MM.1S (cell line): ENCODE data around the gene ALDH3B1.

Experiments
- DNase-seq: peaks from one replicate; pipeline ENCODE4 v3.0.0-alpha.2; 2015
- H2AFZ ChIP-seq: fragments of 300-600 bp; sonication (generic); 2 replicates; pipeline ENCODE4 v1.6.0; 2016; ENCODE audit warnings: antibody characterized with exemption, low read length
- H3F3A ChIP-seq: fragments of 300-600 bp; sonication (generic); 2 replicates; pipeline ENCODE4 v1.6.1; 2016; ENCODE audit warnings: mild to moderate bottlenecking, antibody characterized with exemption, low read length, moderate library complexity, mixed read lengths; ENCODE audit not compliant: insufficient read depth
- H3K27ac ChIP-seq: fragments of 300-600 bp; sonication (generic); 2 replicates; pipeline ENCODE4 v1.5.1; 2016; ENCODE audit warnings: mild to moderate bottlenecking, low read length
- H3K27me3 ChIP-seq: fragments of 300-600 bp; sonication (generic); replicated peaks from 2 replicates; pipeline ENCODE4 v1.6.0; 2016; ENCODE audit warnings: low read length; ENCODE audit not compliant: insufficient read depth
- H3K36me3 ChIP-seq: fragments of 300-600 bp; sonication (generic); replicated peaks from 2 replicates; pipeline ENCODE4 v1.6.1; 2016; ENCODE audit warnings: mild to moderate bottlenecking, low read length, mixed read lengths; ENCODE audit not compliant: insufficient read depth
- H3K4me1 ChIP-seq: fragments of 300-600 bp; sonication (generic); 2 replicates; pipeline ENCODE4 v1.6.1; 2016; ENCODE audit warnings: low read length, mixed read lengths
- H3K4me2 ChIP-seq: fragments of 300-600 bp; sonication (generic); 2 replicates; pipeline ENCODE4 v1.6.0; 2016; ENCODE audit warnings: low read depth, low read length
- H3K4me3 ChIP-seq: fragments of 300-600 bp; sonication (generic); 2 replicates; pipeline ENCODE4 v1.5.1; 2016; ENCODE audit warnings: low read length, mixed read lengths
- H3K79me2 ChIP-seq: fragments of 300-600 bp; sonication (generic); 2 replicates; pipeline ENCODE4 v1.6.1; 2016; ENCODE audit warnings: mixed run types, low read length, mixed read lengths
- H3K9ac ChIP-seq: fragments of 300-600 bp; sonication (generic); 2 replicates; pipeline ENCODE4 v1.6.1; 2016; ENCODE audit warnings: low read length, mixed read lengths
- H3K9me2 ChIP-seq: fragments of 300-600 bp; sonication (generic); replicated peaks from 2 replicates; pipeline ENCODE4 v1.6.1; 2016; ENCODE audit warnings: mild to moderate bottlenecking, low read length, mixed read lengths; ENCODE audit not compliant: insufficient read depth
- H3K9me3 ChIP-seq: fragments of 300-600 bp; sonication (generic); replicated peaks from 2 replicates; pipeline ENCODE4 v1.6.1; 2016; ENCODE audit warnings: mild to moderate bottlenecking, low read length, mixed read lengths; ENCODE audit not compliant: insufficient read depth
- H4K20me1 ChIP-seq: fragments of 300-600 bp; sonication (generic); 2 replicates; pipeline ENCODE4 v1.6.1; 2016; ENCODE audit warnings: mild to moderate bottlenecking, low read length, moderate library complexity, mixed read lengths; ENCODE audit not compliant: insufficient read depth
- CTCF ChIP-seq: fragments of 300-600 bp; sonication (generic); IDR thresholded peaks from 2 replicates; pipeline ENCODE4 v1.5.1; 2016; ENCODE audit warnings: antibody characterized with exemption, low read length, mixed read lengths
- EZH2 ChIP-seq: fragments of 300-600 bp; sonication (generic); optimal IDR thresholded peaks from 2 replicates; pipeline ENCODE3; 2017; ENCODE audit warnings: low read depth, mild to moderate bottlenecking, antibody characterized with exemption, low read length, mixed read lengths
- EZH2phosphoT487 ChIP-seq: fragments of 300-600 bp; sonication (generic); IDR thresholded peaks from 2 replicates; pipeline ENCODE4 v1.6.1; 2018; ENCODE audit warnings: antibody characterized with exemption, low read length

Gene ALDH3B1

GRCh38 chr11:68021167-68021787, 11.2 kb downstream of the ALDH3B1 start:
- Histone ChIP-seq H3K27ac (no peak overlapping the region), H3F3A (no peaks in the 10 kb centered on the region), H3K9ac (no peak overlapping the region), H3K4me3 (no peak overlapping the region), H3K27me3 (no peaks in the 10 kb centered on the region), H3K9me2 (no peaks in the 10 kb centered on the region), H3K4me1 (peaks cover 9% of the 10 kb centered on the region), H3K9me3 (no peaks in the 10 kb centered on the region), H4K20me1 (no peaks in the 10 kb centered on the region), H2AFZ (peak overlapping the region; percentile 31; the same call in 1 of the 2 replicates), H3K4me2 (0 out of 2 replicates have a peak overlapping the region, but pooled peaks have one; percentile 25), H3K79me2 (no peaks in the 10 kb centered on the region), H3K36me3 (no peaks in the 10 kb centered on the region)
- TF ChIP-seq EZH2 (no peak), CTCF (peak; percentile 59), EZH2phosphoT487 (no peak)
- DNase-seq: peak; percentile 59

GRCh38 chr11:68022531-68022930, 12.4 kb downstream of the ALDH3B1 start:
- Histone ChIP-seq H3K4me1 (peaks cover 9% of the 10 kb centered on the region), H3K79me2 (no peaks in the 10 kb centered on the region), H3K27ac (no peak overlapping the region), H4K20me1 (no peaks in the 10 kb centered on the region), H3K4me3 (no peak overlapping the region), H2AFZ (no peak overlapping the region), H3F3A (no peaks in the 10 kb centered on the region), H3K9me2 (no peaks in the 10 kb centered on the region), H3K9ac (no peak overlapping the region), H3K27me3 (no peaks in the 10 kb centered on the region), H3K36me3 (no peaks in the 10 kb centered on the region), H3K9me3 (no peaks in the 10 kb centered on the region), H3K4me2 (no peak overlapping the region)
- DNase-seq: no peak
- no peak for TF ChIP-seq EZH2
- TF ChIP-seq CTCF: no peak
- TF ChIP-seq EZH2phosphoT487: no peak

- no peaks in the 10 kb centered on the region for H3K27me3 ChIP-seq
- H3K9ac ChIP-seq: no peak overlapping the region
- TF ChIP-seq CTCF (no peak), EZH2 (no peak), EZH2phosphoT487 (no peak)
- peaks cover 13% of the 10 kb centered on the region for H3K79me2 ChIP-seq
- peaks cover 11% of the 10 kb centered on the region for H3K4me1 ChIP-seq
- no peak for DNase-seq
- H2AFZ ChIP-seq: no peak overlapping the region
- no peaks in the 10 kb centered on the region for H3F3A ChIP-seq
- H3K27ac ChIP-seq: no peak overlapping the region
- no peak overlapping the region for H3K4me3 ChIP-seq
- no peak overlapping the region for H3K4me2 ChIP-seq
- H3K9me2 ChIP-seq: no peaks in the 10 kb centered on the region
- no peaks in the 10 kb centered on the region for H3K36me3 ChIP-seq
- no peaks in the 10 kb centered on the region for H3K9me3 ChIP-seq
- H4K20me1 ChIP-seq: no peaks in the 10 kb centered on the region
These were observed 14.4 kb downstream of the ALDH3B1 start for GRCh38 chr11:68024508-68024907.
